GM12878 (cell line): ENCODE measurements around the gene LRRTM1. TPM values are rescaled to one million over a fixed set of nuclear protein-coding genes. Genes with fewer than 3 reads are reported as not detected.

ENCODE experiments used
- ATAC-seq: fragments of 200-7000 bp; cut with Tn5 transposase; 3 replicates; pipeline ENCODE4 v1.9.1; 2020; ENCODE audit warnings: mild to moderate bottlenecking, moderate library complexity
- BruUV-seq: library from RNA; stranded (reverse); fragments of 400-500 nt; replicated peaks from 2 replicates; lab custom pipeline; 2021; lab: Mats Ljungman, UMichigan
- CTCF ChIA-PET: fragments of 300-600 bp; sonication (Branson Sonifier 250); formaldehyde crosslinking; extraction: SDS; loops from one replicate; lab custom pipeline; 2021; ENCODE audit warnings: inconsistent platforms; lab: Yijun Ruan, JAX
- POLR2A ChIA-PET: fragments of 350-600 bp; formaldehyde crosslinking; extraction: SDS; loops from one replicate; lab custom pipeline; 2021; ENCODE audit warnings: inconsistent platforms; lab: Charles Lee
- RAD21 ChIA-PET: fragments of 300-600 bp; sonication (Branson Sonifier 250); formaldehyde crosslinking; loops from one replicate; lab custom pipeline; 2023; ENCODE audit warnings: antibody characterized with exemption; ENCODE audit not compliant: unreplicated experiment; lab: Charles Lee
- SMC1A ChIA-PET: fragments of 300-600 bp; sonication (Branson Sonifier 250); formaldehyde crosslinking; loops from one replicate; lab custom pipeline; 2023; ENCODE audit not compliant: unreplicated experiment, uncharacterized antibody; lab: Charles Lee
- DNase-seq: peaks from one replicate; pipeline ENCODE4 v3.0.0-alpha.2; 2011; ENCODE audit warnings: low read depth, low spot score
- FAIRE-seq: peaks from 3 replicates; lab custom pipeline; 2011; peaks lifted over from hg19 to GRCh38; lab: Jason Lieb, UNC
- H2AFZ ChIP-seq: 2 replicates; pipeline ENCODE4 v1.6.0; 2011; ENCODE audit warnings: low read depth, low read length, control low read depth; ENCODE audit not compliant: control insufficient read depth
- H3K27ac ChIP-seq: 2 replicates; pipeline ENCODE4 v1.5.1; 2011; ENCODE audit warnings: control low read depth; ENCODE audit not compliant: control insufficient read depth, insufficient read depth
- H3K27me3 ChIP-seq, 2 experiments: replicated peaks in 1 of 2; 2 replicates each; pipeline versions ENCODE4 v1.6.0 to v1.6.1; 2011; ENCODE audit warnings: low read length in 1 of 2; ENCODE audit not compliant: control insufficient read depth in 2 of 2, insufficient read depth in 2 of 2
- H3K36me3 ChIP-seq, 2 experiments: 2 replicates each; pipeline ENCODE4 v1.5.1; 2011; ENCODE audit warnings: low read length in 1 of 2; ENCODE audit not compliant: control insufficient read depth in 2 of 2, insufficient read depth in 2 of 2
- H3K4me1 ChIP-seq: 2 replicates; pipeline ENCODE4 v1.6.1; 2011; ENCODE audit warnings: mild to moderate bottlenecking, low read length, moderate library complexity, mixed read lengths; ENCODE audit not compliant: control insufficient read depth, insufficient read depth
- H3K4me2 ChIP-seq: 2 replicates; pipeline ENCODE4 v1.6.0; 2011; ENCODE audit warnings: control low read depth; ENCODE audit not compliant: control insufficient read depth, insufficient read depth
- H3K4me3 ChIP-seq: fragments of 200-600 bp; sonication (generic); 2 replicates; pipeline ENCODE4 v1.5.1; 2016
- H3K79me2 ChIP-seq: 2 replicates; pipeline ENCODE4 v1.6.0; 2011; ENCODE audit warnings: low read length; ENCODE audit not compliant: control insufficient read depth, insufficient read depth
- H3K9ac ChIP-seq: 2 replicates; pipeline ENCODE4 v1.8.0; 2011; ENCODE audit warnings: low read length, control low read depth, mixed read lengths; ENCODE audit not compliant: control insufficient read depth, insufficient read depth
- H3K9me3 ChIP-seq: replicated peaks from 3 replicates; pipeline ENCODE4 v1.5.1; 2011; ENCODE audit warnings: mild to moderate bottlenecking, low read length; ENCODE audit not compliant: control insufficient read depth, insufficient read depth
- H4K20me1 ChIP-seq: 2 replicates; pipeline ENCODE4 v1.6.0; 2011; ENCODE audit not compliant: control insufficient read depth, insufficient read depth
- BCL11A ChIP-seq: IDR thresholded peaks from 2 replicates; pipeline ENCODE4 v1.6.1; 2011; ENCODE audit warnings: low read depth, low read length
- EP300 ChIP-seq, 2 experiments: fragments of 150-350 bp in 1 of 2; IDR thresholded peaks; 2 replicates each; pipeline ENCODE4 v1.6.1; 2011 to 2012; ENCODE audit warnings: low read depth in 2 of 2, low read length in 2 of 2, borderline replicate concordance in 1 of 2, improper control_type of control experiment in 1 of 2, inconsistent platforms in 1 of 2; ENCODE audit not compliant: control insufficient read depth in 1 of 2
- HCFC1 ChIP-seq: fragments of 150-350 bp; IDR thresholded peaks from 2 replicates; pipeline ENCODE4 v1.6.1; 2014; ENCODE audit warnings: low read length
- NKRF ChIP-seq: fragments of 450-650 bp; conservative IDR thresholded peaks from 2 replicates; pipeline ENCODE4 v1.6.1; 2017; ENCODE audit warnings: mild to moderate bottlenecking, moderate library complexity
- ZBTB33 ChIP-seq: fragments of 450-650 bp; IDR thresholded peaks from 2 replicates; pipeline ENCODE4 v1.6.1; 2017; ENCODE audit warnings: mild to moderate bottlenecking
- WGBS: methylation state at CpG from one replicate; pipeline ENCODE4 v1.1.6; 2016; ENCODE audit warnings: low lambda C conversion rate; ENCODE audit not compliant: insufficient replicate concordance, insufficient coverage; ENCODE audit errors: missing lambda C conversion rate; 5-methylcytosine and 5-hydroxymethylcytosine counted together
- in situ Hi-C: fragments of 300-500 bp; cut with MboI; formaldehyde crosslinking; loops from 9 replicates; pipeline ENCODE4 v1.14.3; 2018; ENCODE audit warnings: mixed read lengths
- intact Hi-C: fragments of 100-400 bp; cut with micrococcal nuclease; formaldehyde crosslinking; loops from one replicate; pipeline ENCODE4 v1.14.2; 2022; ENCODE audit not compliant: unreplicated experiment
- polyA plus RNA-seq, 11 experiments: library from polyadenylated mRNA; depleted of rRNA in 4 of 11; unstranded in 6 of 11; stranded (reverse) in 5 of 11; fragments of >200 nt; fragmentation: Nextera tagmentation in 4 of 11; fragmentation: Illumina TruSeq in 1 of 11; extraction: Ambion mirVana in 4 of 11; extraction: Trizol in 1 of 11; gene quantifications; 1 replicate in 1 of 11; 2 replicates in 10 of 11; pipeline versions ENCODE4 v1.2.1 to v1.2.3, GENCODE V29; 2011 to 2016; ENCODE audit warnings: inconsistent platforms in 2 of 11, missing spikeins in 2 of 11, low read depth in 1 of 11
- total RNA-seq, 4 experiments: library from RNA; depleted of rRNA in 3 of 4; stranded (reverse); fragments of >200 nt in 3 of 4; fragmentation: Illumina TruSeq in 1 of 4; extraction: Trizol in 1 of 4; gene quantifications; 2 replicates each; pipeline versions ENCODE4 v1.2.1 to v1.2.3, GENCODE V29; 2013 to 2021

LRRTM1 gene
- total and polyA plus RNA-seq, 10 of the 15 experiments (the other 5 are each of a cell fraction or from before 2014, with no cell fraction given), result not detected

DNA sequence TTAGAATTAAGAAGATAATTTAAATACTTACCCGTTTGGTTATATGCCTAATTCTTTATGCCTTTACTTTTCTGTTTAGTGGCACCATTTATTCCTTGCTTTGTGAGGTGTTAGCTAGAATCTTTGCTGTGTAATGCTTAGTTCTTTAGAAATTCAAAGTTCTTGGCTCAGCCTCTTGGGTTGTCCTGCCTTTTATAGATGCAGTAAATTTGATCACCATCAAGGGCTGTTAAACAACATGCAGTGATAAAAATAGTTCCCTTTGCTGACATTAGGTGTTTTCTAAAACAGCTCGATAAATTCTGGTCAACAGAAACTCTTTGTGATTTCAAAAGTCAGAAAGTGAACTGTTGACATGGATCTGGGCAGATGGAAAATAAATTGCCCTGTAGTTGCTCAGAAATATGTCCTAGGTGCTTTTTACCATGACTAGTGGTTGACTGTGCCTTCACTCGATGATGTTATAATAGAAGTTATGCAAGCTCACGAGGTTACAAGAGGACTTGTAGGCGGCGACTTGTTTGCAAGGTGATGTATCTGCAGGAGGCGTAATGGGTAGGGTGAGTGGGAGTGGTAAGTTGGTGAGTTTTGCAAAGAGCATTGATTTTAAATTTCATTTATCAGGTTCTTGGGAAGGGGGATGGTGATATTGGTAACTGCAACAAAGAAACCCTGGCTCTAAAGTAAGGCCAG lies 52.1 kb downstream of the LRRTM1 start:
- no peak for TF ChIP-seq HCFC1
- TF ChIP-seq NKRF, result no peak
- no peak for TF ChIP-seq BCL11A
- no peak for TF ChIP-seq EP300 (IDR thresholded peaks at IDR 0.05; ENCODE audit: borderline replicate concordance in 1 of 2, control insufficient read depth in 1 of 2, low read depth in 2 of 2, low read length in 2 of 2)
- TF ChIP-seq ZBTB33, result no peak
- no peak overlapping the region for H3K9ac ChIP-seq
- no peaks in the 10 kb centered on the region for H3K36me3 ChIP-seq
- no peaks in the 10 kb centered on the region for H3K9me3 ChIP-seq
- RAD21 ChIA-PET, result no interaction called here
- no peak overlapping the region for H3K4me3 ChIP-seq
- H3K4me2 ChIP-seq, result no peak overlapping the region
- in situ Hi-C loops (no loop called here), intact Hi-C loops (loop anchor here (10.0 kb wide), 1 partner anchor 242 kb away; no protein-coding TSS in a partner anchor)
- CTCF ChIA-PET, result no interaction called here
- FAIRE-seq, result no peak
- 38% methylated on average over 7 of the region's 7 CpGs for WGBS
- no peak for ATAC-seq
- H3K27me3 ChIP-seq, result no peaks in the 10 kb centered on the region; a peak in 1 of 4 replicates
- H2AFZ ChIP-seq, result no peak overlapping the region
- H3K79me2 ChIP-seq, result no peaks in the 10 kb centered on the region
- H4K20me1 ChIP-seq, result no peaks in the 10 kb centered on the region
- BruUV-seq, result no TSS peak
- DNase-seq, result no peak
- H3K4me1 ChIP-seq, result no peaks in the 10 kb centered on the region
- SMC1A ChIA-PET, result interaction anchor here (0.7 kb wide), 1 partner anchor 246 kb away, joined by 3 read pairs; no protein-coding TSS in a partner anchor
- POLR2A ChIA-PET, result no interaction called here
- no peak overlapping the region for H3K27ac ChIP-seq
